Astrocyte (in vitro differentiated cells and primary cell): ENCODE data around the gene FBXO44. TPM values are rescaled to one million over a fixed set of nuclear protein-coding genes. Genes with fewer than 3 reads are reported as not detected.

ENCODE experiments used
- DNase-seq: peaks from one replicate; pipeline ENCODE4 v3.0.0-alpha.2; 2010; ENCODE audit warnings: low read depth
- FAIRE-seq: peaks from 2 replicates; lab custom pipeline; 2011; peaks lifted over from hg19 to GRCh38; lab: Jason Lieb, UNC
- H2AFZ ChIP-seq: 2 replicates; pipeline ENCODE4 v1.6.0; 2012; ENCODE audit warnings: low read depth, low read length, inconsistent platforms
- H3K27ac ChIP-seq: 2 replicates; pipeline ENCODE4 v1.5.1; 2011; ENCODE audit warnings: low read depth, low read length, inconsistent platforms
- H3K27me3 ChIP-seq: 2 replicates; pipeline ENCODE4 v1.6.0; 2011; ENCODE audit warnings: low read length, inconsistent platforms; ENCODE audit not compliant: insufficient read depth
- H3K36me3 ChIP-seq: 2 replicates; pipeline ENCODE4 v1.5.1; 2011; ENCODE audit warnings: low read length, inconsistent platforms; ENCODE audit not compliant: insufficient read depth
- H3K4me1 ChIP-seq: 2 replicates; pipeline ENCODE4 v1.5.1; 2011; ENCODE audit warnings: low read length, inconsistent platforms; ENCODE audit not compliant: insufficient read depth
- H3K4me2 ChIP-seq: 2 replicates; pipeline ENCODE4 v1.6.0; 2012; ENCODE audit warnings: low read length, inconsistent platforms
- H3K4me3 ChIP-seq: 2 replicates; pipeline ENCODE4 v1.5.1; 2011; ENCODE audit warnings: low read depth, mild to moderate bottlenecking, low read length, inconsistent platforms; ENCODE audit not compliant: insufficient read depth
- H3K79me2 ChIP-seq: 2 replicates; pipeline ENCODE4 v1.6.0; 2012; ENCODE audit warnings: mild to moderate bottlenecking, low read length, inconsistent platforms; ENCODE audit not compliant: insufficient read depth
- H3K9ac ChIP-seq: 2 replicates; pipeline ENCODE4 v1.6.0; 2012; ENCODE audit warnings: mild to moderate bottlenecking, low read length, inconsistent platforms
- H3K9me3 ChIP-seq: 2 replicates; pipeline ENCODE4 v1.5.1; 2012; ENCODE audit warnings: low read depth, mild to moderate bottlenecking, low read length, inconsistent platforms; ENCODE audit not compliant: insufficient read depth
- H4K20me1 ChIP-seq: 2 replicates; pipeline ENCODE4 v1.6.0; 2012; ENCODE audit warnings: low read length, inconsistent platforms; ENCODE audit not compliant: insufficient read depth
- H3K27ac Mint-ChIP-seq: one replicate; pipeline ENCODE4 v1.8.0; 2021; ENCODE audit warnings: mild to moderate bottlenecking, mixed read lengths; ENCODE audit not compliant: unreplicated experiment
- H3K27me3 Mint-ChIP-seq: one replicate; pipeline ENCODE4 v1.8.0; 2021; ENCODE audit warnings: low read depth, mixed read lengths; ENCODE audit not compliant: unreplicated experiment
- H3K36me3 Mint-ChIP-seq: one replicate; pipeline ENCODE4 v1.8.0; 2021; ENCODE audit warnings: low read depth, mixed read lengths; ENCODE audit not compliant: unreplicated experiment
- H3K4me1 Mint-ChIP-seq: one replicate; pipeline ENCODE4 v1.8.0; 2021; ENCODE audit warnings: low read depth, mixed read lengths; ENCODE audit not compliant: unreplicated experiment
- H3K4me3 Mint-ChIP-seq: one replicate; pipeline ENCODE4 v1.8.0; 2021; ENCODE audit warnings: mild to moderate bottlenecking, moderate library complexity, mixed read lengths; ENCODE audit not compliant: unreplicated experiment
- H3K9me3 Mint-ChIP-seq: one replicate; pipeline ENCODE4 v1.8.0; 2021; ENCODE audit warnings: mild to moderate bottlenecking, mixed read lengths; ENCODE audit not compliant: unreplicated experiment
- CTCF ChIP-seq: IDR thresholded peaks from 2 replicates; pipeline ENCODE4 v1.5.1; 2011; ENCODE audit warnings: low read depth, mild to moderate bottlenecking, inconsistent platforms, low read length, moderate library complexity; ENCODE audit not compliant: insufficient read depth
- EZH2 ChIP-seq: IDR thresholded peaks from 2 replicates; pipeline ENCODE4 v1.6.1; 2012; ENCODE audit warnings: mild to moderate bottlenecking, low read length, inconsistent platforms; ENCODE audit not compliant: insufficient read depth
- total RNA-seq: library from RNA; stranded (reverse); gene quantifications from 2 replicates; pipeline ENCODE4 v1.2.1, GENCODE V29; 2021

FBXO44 gene
- total RNA-seq, 1 donor from 2014 or later = 31.6 TPM

DNA sequence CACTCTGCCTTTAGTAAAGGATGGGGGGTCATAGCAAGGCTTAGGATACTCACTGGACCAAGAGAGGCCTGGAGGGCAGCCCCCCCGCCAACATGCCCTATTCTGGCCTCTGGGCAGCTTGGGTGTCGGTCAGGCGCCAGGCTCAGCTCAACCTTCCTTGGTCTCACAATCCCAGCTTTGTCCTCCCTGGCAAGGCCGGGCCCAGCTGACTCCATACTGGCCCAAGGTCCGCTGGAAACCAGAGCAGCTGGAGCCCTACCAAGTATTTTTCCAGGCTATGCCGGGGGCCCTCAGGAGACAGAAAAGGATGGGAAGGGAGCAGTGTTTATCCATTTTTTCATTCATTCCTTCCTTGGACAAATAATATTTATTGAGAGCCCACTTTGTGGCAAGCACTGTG lies 6.6 kb upstream of the FBXO44 start:
- Mint-ChIP-seq H3K27ac (no peak overlapping the region), H3K4me3 (no peak overlapping the region), H3K36me3 (no peaks in the 10 kb centered on the region), H3K4me1 (peaks cover 3% of the 10 kb centered on the region), H3K9me3 (no peaks in the 10 kb centered on the region), H3K27me3 (peaks cover 13% of the 10 kb centered on the region)
- no peak overlapping the region for H3K9ac ChIP-seq
- no peak overlapping the region for H3K4me2 ChIP-seq
- no peak overlapping the region for H2AFZ ChIP-seq
- peaks cover 5% of the 10 kb centered on the region for H4K20me1 ChIP-seq
- no peaks in the 10 kb centered on the region for H3K9me3 ChIP-seq
- DNase-seq (no peak), FAIRE-seq (no peak)
- peaks cover 22% of the 10 kb centered on the region for H3K27me3 ChIP-seq
- peaks cover 3% of the 10 kb centered on the region for H3K4me1 ChIP-seq
- TF ChIP-seq EZH2 (no peak), CTCF (no peak)
- H3K4me3 ChIP-seq = no peak overlapping the region
- no peaks in the 10 kb centered on the region for H3K79me2 ChIP-seq
- H3K27ac ChIP-seq = no peak overlapping the region
- no peaks in the 10 kb centered on the region for H3K36me3 ChIP-seq

DNA sequence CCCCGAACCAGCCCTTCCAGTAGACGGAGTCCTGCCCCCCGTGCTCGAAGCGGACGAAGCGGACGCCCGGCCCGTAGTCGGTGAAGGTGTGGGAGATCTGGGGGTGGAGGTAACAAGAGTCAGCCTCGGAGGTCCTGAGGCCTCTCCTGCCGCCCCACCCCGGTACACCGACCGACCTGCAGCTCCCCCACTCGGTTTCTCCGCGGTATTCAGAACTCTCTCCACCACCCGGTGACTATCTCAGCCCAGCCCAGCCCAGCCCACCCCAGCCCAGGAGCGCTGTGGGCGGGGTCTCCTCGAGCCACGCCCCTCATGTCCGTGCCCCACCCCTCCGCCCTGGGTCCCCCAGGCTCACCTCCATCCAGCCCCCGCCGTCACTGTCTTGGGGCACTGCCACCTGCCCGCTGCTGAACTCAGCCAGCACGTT lies 5.9 kb upstream of the FBXO44 start:
- H4K20me1 ChIP-seq = peaks cover 5% of the 10 kb centered on the region
- H3K27me3 ChIP-seq = peaks cover 19% of the 10 kb centered on the region
- no peak overlapping the region for H3K27ac Mint-ChIP-seq
- H3K9ac ChIP-seq = no peak overlapping the region
- H3K27me3 Mint-ChIP-seq = peaks cover 13% of the 10 kb centered on the region
- no peaks in the 10 kb centered on the region for H3K9me3 Mint-ChIP-seq
- no peaks in the 10 kb centered on the region for H3K36me3 Mint-ChIP-seq
- no peaks in the 10 kb centered on the region for H3K79me2 ChIP-seq
- peak overlapping the region; percentile 15 for H3K4me2 ChIP-seq
- DNase-seq (no peak), FAIRE-seq (no peak)
- no peaks in the 10 kb centered on the region for H3K9me3 ChIP-seq
- H3K4me3 ChIP-seq = no peak overlapping the region
- no peak overlapping the region for H2AFZ ChIP-seq
- no peak overlapping the region for H3K27ac ChIP-seq
- TF ChIP-seq CTCF (no peak), EZH2 (no peak)
- H3K36me3 ChIP-seq = no peaks in the 10 kb centered on the region
- H3K4me1 ChIP-seq = peaks cover 5% of the 10 kb centered on the region
- peaks cover 3% of the 10 kb centered on the region for H3K4me1 Mint-ChIP-seq
- H3K4me3 Mint-ChIP-seq = no peak overlapping the region

GRCh38 chr1:11649237-11649623 lies 5.4 kb upstream of the FBXO44 start:
- no peak overlapping the region for H3K27ac ChIP-seq
- no peak overlapping the region for H2AFZ ChIP-seq
- Mint-ChIP-seq H3K27ac (no peak overlapping the region), H3K9me3 (no peaks in the 10 kb centered on the region), H3K4me3 (no peak overlapping the region), H3K4me1 (peaks cover 3% of the 10 kb centered on the region), H3K36me3 (no peaks in the 10 kb centered on the region), H3K27me3 (peaks cover 13% of the 10 kb centered on the region)
- no peaks in the 10 kb centered on the region for H3K9me3 ChIP-seq
- no peaks in the 10 kb centered on the region for H3K36me3 ChIP-seq
- TF ChIP-seq CTCF (no peak), EZH2 (no peak)
- H3K4me1 ChIP-seq = peaks cover 8% of the 10 kb centered on the region
- H3K4me2 ChIP-seq = no peak overlapping the region
- peaks cover 19% of the 10 kb centered on the region for H3K27me3 ChIP-seq
- H3K79me2 ChIP-seq = no peaks in the 10 kb centered on the region
- H3K9ac ChIP-seq = no peak overlapping the region
- peaks cover 5% of the 10 kb centered on the region for H4K20me1 ChIP-seq
- H3K4me3 ChIP-seq = no peak overlapping the region
- DNase-seq (no peak), FAIRE-seq (no peak)
